CD4-positive, alpha-beta T cell (primary cell): ENCODE measurements around the gene KCNA2. TPM values are rescaled to one million over a fixed set of nuclear protein-coding genes. Genes with fewer than 3 reads are reported as not detected.

Source experiments
- ATAC-seq: fragments of 200-7000 bp; cut with Tn5 transposase; one replicate; pipeline ENCODE4 v1.10.0; 2022; ENCODE audit warnings: mild to moderate bottlenecking; ENCODE audit not compliant: poor library complexity
- CTCF ChIA-PET: fragments of 350-600 bp; sonication (Branson Sonifier 250); formaldehyde crosslinking; loops from one replicate; lab custom pipeline; 2021; ENCODE audit warnings: antibody characterized with exemption, inconsistent platforms; lab: Charles Lee
- POLR2A ChIA-PET: fragments of 350-600 bp; sonication (Branson Sonifier 250); formaldehyde crosslinking; loops from one replicate; lab custom pipeline; 2021; ENCODE audit warnings: antibody characterized with exemption, inconsistent platforms; lab: Charles Lee
- DNase-seq, 14 experiments: peaks; one replicate each; pipeline ENCODE4 v3.0.0-alpha.2; 2013 to 2020; ENCODE audit warnings: mixed read lengths in 2 of 14
- H3K27ac ChIP-seq, 2 donors: one replicate each; pipeline versions ENCODE4 v1.5.1 to v1.7.0; 2013; ENCODE audit warnings: low read length in 2 of 2, low read depth in 1 of 2, mild to moderate bottlenecking in 1 of 2
- H3K27me3 ChIP-seq, 2 experiments: 1 replicate in 1 of 2; 2 replicates in 1 of 2; pipeline versions ENCODE4 v1.6.1 to v1.7.0; 2013; ENCODE audit warnings: low read length in 2 of 2, control low read depth in 1 of 2, mild to moderate bottlenecking in 1 of 2, moderate library complexity in 1 of 2; ENCODE audit not compliant: insufficient read depth in 2 of 2, control insufficient read depth in 1 of 2
- H3K36me3 ChIP-seq: one replicate; pipeline ENCODE4 v1.6.1; 2013; ENCODE audit warnings: low read length, control low read depth; ENCODE audit not compliant: insufficient read depth
- H3K4me1 ChIP-seq: one replicate; pipeline ENCODE4 v1.6.1; 2013; ENCODE audit warnings: low read length, control low read depth; ENCODE audit not compliant: insufficient read depth
- H3K4me3 ChIP-seq: one replicate; pipeline ENCODE4 v1.5.1; 2013; ENCODE audit warnings: mild to moderate bottlenecking, low read length, moderate library complexity
- H3K9me3 ChIP-seq, 2 experiments: 1 replicate in 1 of 2; 2 replicates in 1 of 2; pipeline versions ENCODE4 v1.6.1 to v1.7.0; 2013; ENCODE audit warnings: low read length in 2 of 2, mild to moderate bottlenecking in 2 of 2, control low read depth in 1 of 2, moderate library complexity in 1 of 2; ENCODE audit not compliant: control insufficient read depth in 1 of 2, insufficient read depth in 1 of 2
- H3K27ac Mint-ChIP-seq: one replicate; pipeline ENCODE4 v1.8.0; 2020; ENCODE audit warnings: mixed read lengths
- H3K27me3 Mint-ChIP-seq: one replicate; pipeline ENCODE4 v1.8.0; 2021; ENCODE audit warnings: mixed read lengths
- H3K36me3 Mint-ChIP-seq: one replicate; pipeline ENCODE4 v1.8.0; 2021; ENCODE audit warnings: low read depth, mixed read lengths
- H3K4me1 Mint-ChIP-seq: one replicate; pipeline ENCODE4 v1.8.0; 2021; ENCODE audit warnings: low read depth, mixed read lengths
- H3K4me3 Mint-ChIP-seq: one replicate; pipeline ENCODE4 v1.8.0; 2020; ENCODE audit warnings: mild to moderate bottlenecking, mixed read lengths
- H3K9me3 Mint-ChIP-seq: one replicate; pipeline ENCODE4 v1.8.0; 2020; ENCODE audit warnings: mixed read lengths
- CTCF ChIP-seq: fragments of 200-600 bp; IDR thresholded peaks from one replicate; pipeline ENCODE4 v1.8.0; 2022; ENCODE audit warnings: antibody characterized with exemption, mild to moderate bottlenecking
- intact Hi-C, 2 experiments: fragments of 100-400 bp; cut with DNase I in 1 of 2; cut with micrococcal nuclease in 1 of 2; formaldehyde crosslinking; loops; one replicate each; pipeline versions ENCODE4 v1.15.1 to v1.9.0; 2023 to 2025; cut with DNase I, micrococcal nuclease
- total RNA-seq, 174 experiments: library from RNA in 2 of 174; stranded (reverse) in 2 of 174; gene quantifications; one replicate each; pipeline ENCODE4 v1.2.3 and lab custom pipeline; 2021 to 2026

The KCNA2 gene
- total RNA-seq, 2 experiments from 2014 or later, result 0.78 to 0.88 TPM

- Histone ChIP-seq H3K4me1 (peaks cover 61% of the 10 kb centered on the region), H3K27ac (no peak overlapping the region), H3K4me3 (no peak overlapping the region), H3K27me3 (no peaks in the 10 kb centered on the region), H3K9me3 (peaks cover 0 to 2% of the 10 kb centered on the region in 2 experiments), H3K36me3 (no peaks in the 10 kb centered on the region)
- Mint-ChIP-seq H3K4me3 (no peak overlapping the region), H3K36me3 (no peaks in the 10 kb centered on the region), H3K9me3 (peaks cover 1% of the 10 kb centered on the region), H3K27me3 (no peaks in the 10 kb centered on the region), H3K27ac (no peak overlapping the region), H3K4me1 (peaks cover 22% of the 10 kb centered on the region)
- CTCF ChIA-PET, result interaction anchor here (0.7 to 3.9 kb wide), 4 partner anchors 9 to 137 kb away, joined by 3 to 22 read pairs (median 10); partner anchors contain the start of gene KCNA3
- DNase-seq (no peak), ATAC-seq (no peak)
- intact Hi-C loops, result loop anchor here in 1 of 2 experiments (10.0 kb wide), 2 partner anchors 576 to 706 kb away; partner anchors contain the start of gene DENND2D
- POLR2A ChIA-PET, result interaction anchor here (0.6 to 0.9 kb wide), 3 partner anchors 9 to 45 kb away, joined by 3 read pairs; no protein-coding TSS in a partner anchor
- no peak for TF ChIP-seq CTCF
Observed at GRCh38 chr1:110628323-110629105, 22.4 kb upstream of the KCNA2 start.

- no peak overlapping the region for H3K27ac Mint-ChIP-seq
- no peak overlapping the region for H3K4me3 Mint-ChIP-seq
- DNase-seq (peak in 2 of 14 experiments; percentile 52 to 62), ATAC-seq (no peak)
- Histone ChIP-seq H3K36me3 (no peaks in the 10 kb centered on the region), H3K27ac (no peak overlapping the region), H3K9me3 (peaks cover 0 to 5% of the 10 kb centered on the region in 2 experiments), H3K4me1 (peaks cover 54% of the 10 kb centered on the region), H3K27me3 (no peaks in the 10 kb centered on the region), H3K4me3 (no peak overlapping the region)
- intact Hi-C loops, result loop anchor here in 1 of 2 experiments (10.0 kb wide), 2 partner anchors 577 to 707 kb away; partner anchors contain the start of gene DENND2D
- ChIA-PET CTCF (interaction anchor here (0.9 kb wide), 1 partner anchor 137 kb away, joined by 3 read pairs; no protein-coding TSS in a partner anchor), POLR2A (interaction anchor here (0.7 kb wide), 1 partner anchor 247 kb away, joined by 4 read pairs; no protein-coding TSS in a partner anchor)
- no peak for TF ChIP-seq CTCF
- H3K36me3 Mint-ChIP-seq, result no peaks in the 10 kb centered on the region
- peaks cover 16% of the 10 kb centered on the region for H3K4me1 Mint-ChIP-seq
- H3K9me3 Mint-ChIP-seq, result peaks cover 2% of the 10 kb centered on the region
- H3K27me3 Mint-ChIP-seq, result no peaks in the 10 kb centered on the region
Observed at GRCh38 chr1:110627764-110628163, 21.6 kb upstream of the KCNA2 start.

DNA sequence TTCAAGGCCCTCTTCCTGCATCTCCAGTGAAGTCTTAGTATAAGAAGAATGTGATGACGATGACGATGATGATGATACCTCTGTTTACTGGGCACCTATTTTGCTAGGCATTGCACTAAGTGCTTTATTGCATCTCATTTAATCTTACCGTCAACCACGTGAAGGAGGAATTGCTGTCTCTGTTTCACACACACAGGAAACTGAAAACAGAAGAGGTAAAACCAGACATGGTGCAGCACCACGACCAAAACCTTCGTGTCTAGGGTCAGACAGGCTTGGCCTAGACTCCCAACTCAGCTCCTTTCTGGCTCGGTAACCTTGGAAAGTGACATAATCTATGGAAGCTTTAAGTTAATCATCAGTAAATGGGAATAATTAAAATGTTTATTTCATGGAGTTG lies 20.7 kb upstream of the KCNA2 start:
- Mint-ChIP-seq H3K4me1 (peaks cover 16% of the 10 kb centered on the region), H3K27ac (no peak overlapping the region), H3K36me3 (no peaks in the 10 kb centered on the region), H3K9me3 (peaks cover 2% of the 10 kb centered on the region), H3K4me3 (no peak overlapping the region), H3K27me3 (no peaks in the 10 kb centered on the region)
- peaks cover 45% of the 10 kb centered on the region for H3K4me1 ChIP-seq
- ChIA-PET CTCF (interaction anchor here (0.9 kb wide), 1 partner anchor 138 kb away, joined by 3 read pairs; no protein-coding TSS in a partner anchor), POLR2A (interaction anchor here (0.7 to 1.4 kb wide), 2 partner anchors 46 to 248 kb away, joined by 3 to 4 read pairs; no protein-coding TSS in a partner anchor)
- no peak overlapping the region for H3K27ac ChIP-seq
- H3K27me3 ChIP-seq, result no peaks in the 10 kb centered on the region
- no peak overlapping the region for H3K4me3 ChIP-seq
- peaks cover 0 to 5% of the 10 kb centered on the region in 2 experiments for H3K9me3 ChIP-seq
- DNase-seq, result no peak
- intact Hi-C loops, result loop anchor here in 1 of 2 experiments (10.0 kb wide), 2 partner anchors 578 to 708 kb away; partner anchors contain the start of gene DENND2D
- H3K36me3 ChIP-seq, result no peaks in the 10 kb centered on the region
- no peak for TF ChIP-seq CTCF
- ATAC-seq, result no peak
